Epithelial cell of esophagus (primary cell): ENCODE data around the gene ASPN.

Source experiments
- DNase-seq: peaks from one replicate; pipeline ENCODE4 v3.0.0; 2010; ENCODE audit warnings: low read depth
- H3K4me3 ChIP-seq: 2 replicates; pipeline ENCODE4 v1.5.1; 2011; ENCODE audit warnings: mild to moderate bottlenecking, low read length, control low read depth
- CTCF ChIP-seq: IDR thresholded peaks from 2 replicates; pipeline ENCODE4 v1.5.1; 2011; ENCODE audit warnings: low read depth, mild to moderate bottlenecking, low read length, control low read depth, inconsistent platforms; ENCODE audit not compliant: insufficient read depth; ENCODE audit errors: missing control alignments

Gene ASPN

GRCh38 chr9:92513349-92513748 lies 31.0 kb upstream of the ASPN start:
- no peak overlapping the region for H3K4me3 ChIP-seq
- no peak for DNase-seq
- no peak for TF ChIP-seq CTCF

GRCh38 chr9:92512622-92513021 lies 30.3 kb upstream of the ASPN start:
- no peak overlapping the region for H3K4me3 ChIP-seq
- no peak for DNase-seq
- TF ChIP-seq CTCF: no peak

GRCh38 chr9:92510747-92511146 lies 28.4 kb upstream of the ASPN start:
- DNase-seq: no peak
- TF ChIP-seq CTCF: no peak
- H3K4me3 ChIP-seq: no peak overlapping the region

- no peak for DNase-seq
- TF ChIP-seq CTCF: no peak
Measured at GRCh38 chr9:92509050-92509449, 26.7 kb upstream of the ASPN start.

GRCh38 chr9:92508018-92508820 lies 25.9 kb upstream of the ASPN start:
- no peak for TF ChIP-seq CTCF
- no peak overlapping the region for H3K4me3 ChIP-seq
- DNase-seq: no peak

More at GRCh38 chr9:92509050-92509449, 26.7 kb upstream of the ASPN start:
- no peak overlapping the region for H3K4me3 ChIP-seq

GRCh38 chr9:92507496-92507895 lies 25.2 kb upstream of the ASPN start:
- TF ChIP-seq CTCF: no peak
- no peak for DNase-seq
- no peak overlapping the region for H3K4me3 ChIP-seq

GRCh38 chr9:92507005-92507404 lies 24.7 kb upstream of the ASPN start:
- H3K4me3 ChIP-seq: no peak overlapping the region
- no peak for DNase-seq
- TF ChIP-seq CTCF: no peak
